ENCODE results near the gene CRKL.
"Not testable (repeated sequence)": the region's sequence is repeated elsewhere in the genome, so short reads cannot be mapped to it uniquely, and the experiment has no call there.

CRKL gene

GRCh38 chr22:20968281-20968977, 51.2 kb downstream of the CRKL start:
- DNase-seq = no peak

DNA sequence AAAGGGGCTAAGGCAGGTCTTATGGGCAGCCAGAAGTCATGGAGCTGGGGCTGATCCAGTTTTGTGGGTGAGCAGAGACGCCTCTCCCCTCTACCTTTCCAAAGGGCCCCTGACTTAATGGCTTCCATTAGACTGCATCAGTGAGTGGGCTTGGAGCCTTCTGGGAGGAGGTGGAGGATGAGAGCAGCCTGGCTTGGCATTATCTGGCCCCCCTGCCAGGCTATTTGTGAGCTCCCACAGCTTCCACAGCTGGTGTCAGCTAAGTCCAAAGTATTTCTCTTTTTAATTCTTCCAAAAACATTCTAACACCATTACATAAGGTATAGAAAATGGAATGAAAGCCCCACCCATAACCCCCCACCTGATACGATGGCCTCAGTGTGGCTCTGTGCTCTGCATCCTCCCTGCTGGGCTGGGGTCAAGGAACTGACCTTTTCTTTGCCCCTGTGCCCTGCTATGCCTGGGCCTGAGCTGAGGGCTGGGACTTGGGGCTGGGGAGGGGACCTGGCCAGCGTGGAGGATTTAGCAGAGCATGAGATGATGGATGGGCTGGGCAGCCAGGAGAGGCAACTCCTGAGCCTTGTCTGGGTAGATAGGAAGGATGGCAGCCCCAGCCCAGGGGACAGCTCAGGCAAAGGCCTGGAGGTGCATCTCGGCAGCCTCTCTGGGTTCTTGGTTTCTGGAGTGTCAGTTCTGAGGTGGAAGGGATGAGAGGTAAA, 53.9 kb downstream of the CRKL start:
- no peak for DNase-seq

DNA sequence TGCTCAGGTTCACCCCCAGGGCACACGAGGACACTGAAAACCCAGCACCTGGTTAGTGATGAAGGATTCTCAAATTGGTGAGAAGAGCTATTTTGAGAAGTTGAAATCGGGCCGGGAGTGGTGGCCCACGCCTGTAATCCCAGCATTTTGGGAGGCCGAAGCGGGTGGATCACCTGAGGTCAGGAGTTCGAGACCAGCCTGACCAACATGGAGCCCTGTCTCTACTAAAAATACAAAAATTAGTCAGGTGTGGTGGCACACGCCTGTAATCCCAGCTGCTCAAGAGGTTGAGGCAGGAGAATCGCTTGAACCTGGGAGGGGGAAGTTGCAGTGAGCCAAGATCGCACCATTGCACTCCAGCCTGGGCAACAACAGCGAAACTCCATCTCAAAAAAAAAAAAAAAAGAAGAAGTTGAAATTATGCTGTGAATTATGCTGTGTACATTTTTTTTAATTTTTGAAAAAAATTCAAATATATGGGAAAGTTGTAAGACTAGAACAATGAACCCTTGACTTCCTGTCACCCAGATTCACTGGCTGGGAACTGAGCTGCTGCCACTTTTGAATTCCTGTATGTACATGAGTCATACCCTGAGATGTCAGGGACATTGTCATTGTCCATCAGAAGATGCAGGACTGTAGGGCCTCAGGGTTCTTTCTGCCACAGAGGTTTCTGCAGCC, 54.9 kb downstream of the CRKL start:
- not testable (repeated sequence) for DNase-seq

DNA sequence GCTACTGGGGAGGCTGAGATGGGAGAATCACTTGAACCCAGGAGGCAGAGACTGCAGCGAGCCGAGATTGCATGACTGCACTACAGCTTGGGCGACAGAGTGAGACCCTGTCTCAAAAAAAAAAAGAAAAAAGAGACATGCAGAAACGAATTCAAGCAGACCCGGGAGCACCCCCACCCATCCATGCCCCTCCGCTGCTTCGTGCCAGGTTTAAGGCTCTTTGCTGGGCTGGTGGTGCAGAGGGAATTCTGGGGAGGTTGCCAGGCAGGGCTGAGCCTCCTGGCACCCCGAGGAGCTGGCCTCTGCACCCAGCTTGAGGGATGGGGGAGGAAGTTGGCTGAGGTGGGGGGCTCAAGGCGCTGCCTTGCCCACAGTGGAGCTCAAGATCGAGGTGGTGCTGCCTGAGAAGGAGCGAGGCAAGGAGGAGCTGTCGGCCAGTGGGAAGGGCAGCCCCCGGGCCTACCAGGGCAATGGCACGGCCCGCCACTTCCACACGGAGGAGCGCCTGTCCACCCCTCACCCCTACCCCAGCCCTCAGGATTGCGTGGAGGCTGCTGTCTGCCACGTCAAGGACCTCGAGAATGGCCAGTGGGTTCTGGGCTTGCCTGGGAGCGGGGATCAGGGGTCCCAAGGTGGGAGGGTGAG, 55.8 kb downstream of the CRKL start:
- DNase-seq = no peak

- no peak for DNase-seq
Measured at GRCh38 chr22:20973634-20974286, 56.6 kb downstream of the CRKL start.

DNA sequence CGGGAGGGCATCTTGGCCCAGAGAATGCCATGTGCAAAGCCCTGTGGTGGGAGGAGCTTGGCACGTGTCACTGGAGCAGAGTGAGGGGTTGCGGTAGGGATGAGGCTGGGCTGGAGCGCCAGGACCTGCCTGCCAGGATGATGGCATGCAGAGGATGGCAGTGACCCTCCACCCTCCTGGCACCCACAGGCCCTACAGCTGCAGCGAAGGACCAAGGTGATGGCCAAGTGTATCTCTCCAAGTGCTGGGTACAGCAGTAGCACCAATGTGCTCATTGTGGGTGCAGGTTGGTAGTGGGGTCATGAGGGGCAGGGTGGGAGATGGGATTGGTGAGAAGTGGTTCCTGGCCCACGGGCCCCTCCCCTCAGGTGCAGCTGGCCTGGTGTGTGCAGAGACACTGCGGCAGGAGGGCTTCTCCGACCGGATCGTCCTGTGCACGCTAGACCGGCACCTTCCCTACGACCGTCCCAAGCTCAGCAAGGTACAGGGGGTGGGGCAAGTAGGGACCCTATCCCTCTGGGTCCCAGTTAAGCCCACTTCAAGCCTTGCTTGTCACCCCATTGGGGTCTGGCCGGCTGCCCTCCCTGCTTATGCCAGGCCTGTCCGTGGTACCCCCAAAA, 57.2 kb downstream of the CRKL start:
- no peak for DNase-seq

- no peak for DNase-seq
Measured at GRCh38 chr22:20975541-20976290, 58.5 kb downstream of the CRKL start.

- no peak for DNase-seq
Measured at GRCh38 chr22:20976291-20976877, 59.2 kb downstream of the CRKL start.

- no peak for DNase-seq
Measured at GRCh38 chr22:20977019-20977418, 59.8 kb downstream of the CRKL start.

- no peak for DNase-seq
Measured at GRCh38 chr22:20977516-20978170, 60.4 kb downstream of the CRKL start.

DNA sequence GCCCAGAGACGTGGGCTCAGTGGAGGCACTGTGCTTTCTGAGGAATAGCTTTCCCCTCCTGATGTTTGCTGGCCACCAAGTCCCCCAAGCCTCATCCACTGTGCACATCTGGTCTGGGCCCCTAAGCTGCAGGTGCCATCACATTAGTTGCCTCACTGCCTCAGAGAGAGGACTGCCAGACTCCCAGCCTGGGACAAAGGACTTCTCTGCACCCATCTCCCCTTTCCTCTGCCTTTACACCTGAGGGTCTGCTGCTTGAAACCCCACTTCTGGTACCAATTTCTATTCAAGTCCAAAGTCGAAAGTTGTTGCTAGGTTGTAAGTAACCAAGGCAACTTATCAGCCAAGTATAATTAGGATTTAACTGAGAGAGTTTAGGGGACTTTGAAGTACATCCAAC, 61.2 kb downstream of the CRKL start:
- no peak for DNase-seq

- DNase-seq = peak; percentile 83
Measured at GRCh38 chr22:20979243-20979809, 62.1 kb downstream of the CRKL start.

DNA sequence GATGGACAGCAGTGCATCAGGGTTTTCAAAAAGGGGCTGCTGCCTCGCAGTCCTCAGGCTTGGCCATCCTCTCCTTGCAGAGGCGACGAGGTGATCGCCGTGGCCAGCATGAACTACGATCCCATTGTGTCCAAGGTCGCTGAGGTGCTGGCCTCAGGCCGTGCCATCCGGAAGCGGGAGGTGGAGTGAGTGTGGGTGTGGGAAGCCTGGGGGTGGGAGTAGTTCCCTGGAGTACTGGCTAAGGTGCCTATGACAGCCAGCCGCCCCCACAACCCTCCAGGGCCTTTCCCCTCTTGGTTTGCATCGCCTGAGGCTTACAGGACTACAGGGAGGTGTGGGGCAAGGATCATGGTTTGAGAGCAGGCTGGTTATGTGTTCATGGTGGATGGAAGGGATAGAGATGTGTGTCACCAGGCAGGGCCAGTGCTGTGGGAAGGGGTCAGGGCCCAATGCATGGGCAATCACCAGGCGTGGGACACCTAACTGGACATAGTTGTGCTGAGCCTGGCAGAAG, 62.8 kb downstream of the CRKL start:
- no peak for DNase-seq

GRCh38 chr22:20980523-20980922, 63.3 kb downstream of the CRKL start:
- no peak for DNase-seq

- DNase-seq = no peak
Measured at GRCh38 chr22:20980938-20981722, 63.9 kb downstream of the CRKL start.

DNA sequence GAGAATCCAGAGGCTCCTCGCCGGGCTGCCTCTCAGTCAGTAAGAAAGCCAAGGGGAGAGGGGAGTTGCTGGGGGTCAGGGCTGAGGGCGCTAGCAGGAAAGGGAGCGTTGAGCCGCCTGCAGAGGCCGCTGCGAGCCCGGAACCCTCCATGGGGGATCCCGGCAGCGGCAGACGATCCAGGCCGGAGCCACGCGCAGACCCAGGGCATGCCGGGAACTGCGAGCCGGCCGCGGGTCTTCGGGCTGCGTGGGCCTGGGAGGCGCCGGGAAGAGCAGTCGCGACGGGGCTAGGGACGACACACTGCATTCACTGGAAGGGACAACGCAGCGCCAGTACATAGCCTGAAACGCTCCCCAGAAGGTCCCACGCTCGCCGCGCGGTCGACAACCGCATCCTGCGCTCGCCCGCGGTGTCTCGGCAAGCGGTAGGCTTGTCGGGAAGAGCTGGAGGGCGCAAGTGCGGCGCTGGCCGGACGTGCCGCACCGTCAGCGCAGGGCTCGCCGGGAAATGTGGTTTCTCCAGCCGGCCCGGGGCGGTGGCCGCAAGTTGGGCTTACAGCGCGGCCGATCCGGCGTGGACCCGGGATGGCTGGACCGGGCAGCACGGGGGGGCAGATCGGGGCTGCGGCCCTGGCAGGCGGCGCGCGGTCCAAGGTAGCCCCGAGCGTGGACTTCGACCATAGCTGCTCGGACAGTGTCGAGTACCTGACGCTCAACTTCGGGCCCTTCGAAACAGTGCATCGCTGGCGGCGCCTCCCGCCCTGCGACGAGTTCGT, 64.8 kb downstream of the CRKL start, which contains the start of gene LZTR1:
LZTR1 (plus strand) TSS at position 511 of the 776 bp plus-strand sequence; CDS start at position 586, 75 bp downstream.
- DNase-seq = peak; percentile 84

DNA sequence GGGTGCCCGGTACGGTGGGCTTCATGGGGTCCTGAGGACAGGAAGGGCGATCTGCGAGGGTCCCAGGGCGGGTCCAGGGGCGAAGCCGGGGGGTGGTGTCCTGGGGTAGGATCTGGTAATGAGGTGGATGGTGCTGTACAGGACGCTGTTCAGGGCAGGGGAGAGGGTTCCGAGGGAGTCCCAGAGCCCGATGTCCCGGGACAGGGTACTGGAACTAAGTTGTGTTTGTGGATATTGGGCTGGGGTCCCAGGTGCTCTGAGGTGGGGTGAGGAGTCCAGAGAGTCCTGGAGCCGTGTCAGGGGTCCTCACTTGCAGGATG, 65.3 kb downstream of the CRKL start:
- DNase-seq = no peak

DNA sequence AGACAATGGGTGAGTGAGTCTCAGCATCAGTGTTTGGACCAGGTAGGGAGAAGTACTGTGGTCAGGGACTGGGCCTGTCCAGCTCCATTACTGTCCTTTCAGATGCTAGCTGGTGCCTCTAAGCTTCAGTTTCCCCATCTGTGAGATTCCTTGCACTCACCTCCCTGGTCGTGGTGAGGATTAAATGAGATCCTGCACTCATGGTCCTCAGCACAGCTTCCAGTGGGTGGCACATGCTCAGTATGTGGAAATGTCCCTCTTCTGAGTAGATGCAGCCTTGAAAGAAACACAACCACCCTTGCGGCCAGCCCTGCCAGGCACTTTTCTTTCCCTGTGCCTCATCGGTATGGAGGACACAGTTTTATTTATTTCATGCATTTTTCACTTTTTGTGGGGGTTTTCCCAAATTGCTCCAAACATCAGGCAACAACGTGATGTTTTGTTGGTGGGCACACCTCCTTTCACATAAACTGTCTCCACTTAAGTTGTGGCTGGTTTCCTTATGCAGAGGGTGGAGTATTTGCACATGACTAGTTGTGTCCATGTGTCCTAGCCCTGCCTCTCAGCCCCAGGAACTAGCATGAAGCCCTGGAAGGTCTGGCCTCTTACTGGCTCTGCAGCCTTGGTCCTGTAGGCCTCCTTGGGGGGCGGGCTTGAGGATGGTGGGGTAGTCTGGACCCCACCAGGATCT, 66.0 kb downstream of the CRKL start:
- DNase-seq = no peak

All from stimulated activated CD4-positive, alpha-beta T cell treated with anti-CD3 and anti-CD28 coated beads, Interleukin-15, amount 100 ng/mL, for 24 hours (primary cell).